NOMO-1 (cell line): ENCODE data around the gene IER5.
A peak's percentile ranks its signal among the peaks of the same experiment; 100 is the strongest.

Experiments used
- DNase-seq, 2 experiments: peaks; one replicate each; lab custom pipeline; 2025; ENCODE audit not compliant: unreplicated experiment in 2 of 2; lab: John Stamatoyannopoulos, UW

Gene IER5

DNA sequence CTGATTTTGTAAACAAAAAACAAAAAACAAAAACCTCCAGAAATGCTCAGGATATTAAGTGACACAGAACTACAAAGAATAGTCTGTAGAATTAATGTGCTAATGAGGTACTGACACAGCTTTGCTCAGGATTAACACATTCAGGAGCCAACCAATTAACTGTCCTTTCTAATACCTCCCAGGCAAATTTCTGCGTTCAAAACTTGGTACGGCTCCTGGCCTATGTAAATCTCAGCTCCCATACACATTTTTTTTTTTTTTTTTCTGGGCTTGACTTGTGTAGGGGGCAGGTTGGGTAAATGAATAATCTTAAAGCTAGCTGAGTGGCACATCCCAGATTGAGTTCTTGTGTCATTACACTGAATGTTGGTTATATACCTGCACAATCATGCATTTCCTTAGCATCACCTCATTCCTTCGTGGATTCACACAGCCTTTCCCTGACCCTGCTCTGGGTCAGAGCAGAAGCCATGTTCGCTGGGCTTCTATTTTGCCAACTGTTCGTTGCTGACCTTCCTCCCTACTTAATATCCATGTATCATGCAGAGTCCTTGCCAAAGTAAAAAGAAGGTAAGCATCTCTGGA, 12.6 kb upstream of the IER5 start:
- DNase-seq: no peak

DNA sequence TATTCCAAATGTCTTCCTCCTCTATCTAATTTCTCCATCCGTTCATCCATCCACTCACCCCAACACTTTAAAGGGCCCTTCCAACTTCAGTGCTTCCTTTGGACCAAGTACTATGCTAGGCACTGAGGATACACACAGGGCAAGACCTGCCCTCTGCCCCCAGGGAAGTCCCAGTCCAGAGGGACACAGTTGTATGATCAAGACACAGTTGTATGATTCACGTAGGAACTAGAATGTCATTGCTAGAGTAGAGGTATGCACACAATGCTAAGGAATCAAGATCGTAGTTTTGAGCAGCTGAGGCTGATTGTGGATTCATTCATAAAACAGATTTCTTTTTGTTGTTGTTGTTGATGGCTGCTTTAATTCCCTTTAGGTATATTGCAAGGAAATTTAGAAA, 11.6 kb upstream of the IER5 start:
- DNase-seq: no peak

DNA sequence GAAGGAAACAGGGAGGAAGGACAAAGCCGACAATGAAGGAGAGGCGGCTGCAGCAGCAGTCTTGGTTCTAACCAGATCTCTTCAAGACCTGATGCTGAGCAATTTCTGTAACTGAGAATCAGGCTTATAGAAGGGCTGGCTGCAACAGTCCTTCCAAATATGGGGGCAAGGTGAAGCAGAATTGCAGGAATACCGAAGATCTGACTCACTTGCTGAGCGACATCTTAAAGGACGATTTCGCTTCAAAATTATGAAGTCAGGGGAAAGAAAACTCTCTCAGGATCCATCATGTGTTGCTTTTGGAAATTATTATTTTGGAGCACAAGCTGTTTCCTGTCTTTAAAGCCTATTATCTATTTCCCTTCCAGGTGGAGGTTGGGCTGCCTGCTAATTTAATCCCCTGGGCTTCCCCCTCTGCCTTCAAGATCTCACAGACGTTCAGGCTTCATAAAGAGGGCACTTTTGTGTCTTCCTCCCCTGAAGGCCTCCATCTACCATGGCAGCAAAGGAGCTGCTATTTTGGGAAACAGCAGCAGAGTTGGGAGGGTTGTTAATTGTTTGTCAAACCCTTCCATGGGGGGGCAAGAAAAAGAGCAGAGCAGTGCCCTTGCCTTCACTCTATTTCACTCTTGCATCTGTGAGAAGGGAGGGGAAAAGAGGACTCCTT, 10.8 kb upstream of the IER5 start:
- DNase-seq: no peak

DNA sequence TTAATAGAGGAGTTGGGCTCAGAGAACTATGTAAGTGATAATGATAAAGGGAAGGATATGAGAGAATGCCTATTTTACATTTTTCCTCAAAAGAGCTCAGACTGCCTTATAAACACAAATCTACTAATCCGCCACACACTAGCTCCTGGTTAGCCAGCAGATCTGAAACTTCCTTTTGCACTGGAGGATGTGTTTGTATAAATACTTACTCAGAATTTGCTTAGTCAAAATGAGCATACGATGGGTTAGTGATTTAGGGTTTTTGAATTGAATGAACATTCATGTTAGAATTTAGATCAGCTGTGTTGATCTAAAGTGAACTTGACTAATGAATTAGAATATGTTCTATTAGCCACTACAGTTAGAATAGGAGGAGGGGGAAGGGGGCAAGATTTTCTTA, 9.1 kb upstream of the IER5 start:
- no peak for DNase-seq

DNA sequence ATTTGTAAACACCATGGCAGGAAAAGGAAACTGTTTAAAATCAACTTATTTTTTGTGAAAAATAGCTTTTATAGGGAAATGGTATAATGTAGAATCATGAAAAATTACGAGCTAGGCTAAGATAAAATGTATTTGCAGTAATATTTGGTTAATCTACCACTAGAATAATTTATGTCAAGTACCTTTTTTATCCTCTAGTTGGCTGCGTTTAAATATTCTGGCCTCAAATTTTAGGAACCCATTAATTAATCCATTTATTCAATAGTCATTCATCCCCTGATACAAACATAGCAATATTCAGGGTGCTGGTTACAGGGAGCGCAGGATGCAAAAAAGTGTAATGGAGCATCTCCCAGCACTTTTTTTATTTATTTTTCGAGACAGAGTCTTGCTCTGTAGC, 8.6 kb upstream of the IER5 start:
- DNase-seq: no peak

DNA sequence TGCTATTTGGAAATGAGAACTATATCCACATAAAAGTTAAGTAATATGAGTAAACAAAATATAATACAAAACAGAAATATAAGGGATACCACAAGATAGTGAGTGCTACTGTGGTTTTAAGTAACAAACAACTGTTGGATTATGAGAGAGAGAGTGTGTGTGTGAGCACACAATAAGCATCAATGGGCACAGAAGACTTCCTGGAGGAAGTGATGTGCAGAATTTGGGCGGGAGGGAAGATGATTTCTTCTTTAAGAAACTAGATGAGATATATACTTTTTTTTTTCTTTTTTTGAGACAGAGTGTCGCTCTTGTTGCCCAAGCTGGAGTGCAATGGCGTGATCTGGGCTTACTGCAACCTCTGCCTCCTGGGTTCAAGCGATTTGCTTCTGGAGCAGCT, 7.9 kb upstream of the IER5 start:
- peak in 1 of 2 experiments; percentile 18 for DNase-seq

DNA sequence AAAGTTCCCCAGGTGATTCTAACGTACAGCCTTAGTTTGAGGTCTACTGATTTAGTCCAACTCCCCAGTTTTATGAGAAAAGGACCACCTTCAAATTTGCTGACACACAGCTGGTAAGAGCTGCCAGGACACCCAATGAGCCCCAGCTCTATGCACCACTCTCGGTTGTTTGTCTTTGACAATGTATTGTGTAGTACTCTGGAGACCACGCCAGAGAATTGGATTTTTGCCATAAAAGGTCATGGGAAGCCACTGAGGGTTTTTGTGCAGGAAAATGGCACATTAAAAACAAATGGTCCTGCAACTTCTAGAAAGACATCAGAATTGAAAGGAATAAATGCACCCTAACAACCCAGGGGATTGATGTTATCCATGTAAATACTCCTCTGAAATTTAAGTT, 7.1 kb upstream of the IER5 start:
- DNase-seq: no peak

DNA sequence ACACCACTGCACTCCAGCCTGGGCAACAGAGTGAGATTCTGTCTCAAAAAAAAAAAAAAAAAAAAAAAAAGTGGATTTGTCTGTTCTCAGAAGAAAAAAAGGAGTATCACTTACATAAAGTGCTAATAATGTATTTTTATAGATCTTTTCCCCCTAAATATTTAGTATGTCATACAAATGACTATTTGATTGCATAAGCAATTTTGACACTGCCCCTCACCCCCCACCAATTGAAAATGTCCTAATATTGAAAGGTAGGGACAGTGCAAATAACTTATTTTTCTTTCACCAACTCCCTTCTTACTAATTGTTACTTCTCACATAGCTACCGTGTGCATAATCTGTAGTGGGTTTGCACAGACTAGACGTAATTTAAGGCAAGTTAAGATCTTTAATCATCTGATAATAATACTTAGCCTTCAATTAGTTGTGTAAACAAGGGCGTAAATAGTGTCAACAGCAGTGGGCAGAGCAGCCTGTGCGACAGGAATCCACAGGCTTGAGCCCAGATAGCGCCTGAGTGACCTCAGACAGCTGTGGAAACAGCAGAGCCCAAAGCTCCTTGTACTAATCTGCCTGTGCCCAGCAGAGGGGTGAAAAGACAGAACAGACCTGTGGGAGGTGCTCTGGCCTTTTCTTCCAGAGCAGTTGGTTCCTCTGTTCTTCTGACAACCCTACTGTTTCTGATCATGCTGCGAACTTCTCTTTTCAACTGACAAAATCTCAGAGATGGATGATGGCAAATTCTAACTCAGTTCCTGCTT, 4.5 kb upstream of the IER5 start:
- peak; percentile 89 to 94 for DNase-seq

DNA sequence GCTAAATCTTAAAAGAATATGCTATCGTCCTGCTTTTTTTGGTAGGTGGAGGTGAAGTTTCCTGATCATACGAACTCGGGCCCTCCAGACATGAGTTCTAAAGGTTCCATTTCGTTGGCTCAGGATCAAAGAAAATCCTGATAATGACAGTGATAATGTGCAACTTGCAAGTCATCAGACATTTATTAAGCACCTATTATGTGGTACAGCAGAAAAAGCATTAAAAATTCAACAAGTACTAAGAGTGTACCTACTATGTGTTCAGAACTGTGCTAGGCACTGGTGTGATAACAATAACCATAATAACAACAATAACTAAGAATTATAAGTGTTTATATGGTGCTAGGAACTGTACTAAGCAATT, 3.9 kb upstream of the IER5 start:
- no peak for DNase-seq

DNA sequence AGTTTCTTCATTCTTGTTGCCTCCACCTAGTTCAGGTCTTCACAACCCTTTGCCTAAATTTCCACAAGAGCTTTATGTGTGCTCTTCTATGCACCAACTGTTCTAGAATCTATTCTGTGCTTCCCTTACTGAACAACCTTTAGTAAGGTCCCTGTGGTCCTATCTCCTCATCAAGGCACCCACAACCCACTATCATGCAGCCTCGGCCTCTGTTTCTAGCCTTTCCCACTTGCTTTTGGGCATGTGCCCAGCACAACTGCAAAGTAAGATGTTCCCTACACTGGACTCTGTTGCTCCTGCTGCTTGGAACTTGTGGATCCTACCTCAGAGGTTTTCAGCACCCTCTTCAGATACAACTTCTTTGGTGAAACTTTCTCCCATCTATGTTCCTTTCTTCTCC, 2.4 kb upstream of the IER5 start:
- no peak for DNase-seq

DNA sequence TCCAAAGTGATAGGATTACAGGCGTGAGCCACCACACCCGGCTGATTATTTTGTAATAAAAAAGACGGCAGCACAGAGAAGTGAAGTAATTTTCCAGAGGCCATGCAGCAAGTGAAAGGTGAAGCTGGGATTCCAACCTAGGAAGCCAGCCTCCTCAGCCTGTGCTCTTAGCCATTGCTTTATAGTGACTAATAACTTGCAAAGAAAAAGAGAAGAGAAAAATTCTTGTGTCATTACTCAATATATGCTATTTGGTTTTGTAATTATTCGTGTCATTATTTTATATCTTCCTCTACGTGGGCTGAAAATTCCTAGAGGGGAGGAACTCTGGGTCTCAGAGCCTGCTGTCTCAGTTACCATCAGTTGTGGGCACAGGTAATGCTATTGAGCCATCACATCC, 1.6 kb upstream of the IER5 start:
- DNase-seq: peak in 1 of 2 experiments; percentile 62

DNA sequence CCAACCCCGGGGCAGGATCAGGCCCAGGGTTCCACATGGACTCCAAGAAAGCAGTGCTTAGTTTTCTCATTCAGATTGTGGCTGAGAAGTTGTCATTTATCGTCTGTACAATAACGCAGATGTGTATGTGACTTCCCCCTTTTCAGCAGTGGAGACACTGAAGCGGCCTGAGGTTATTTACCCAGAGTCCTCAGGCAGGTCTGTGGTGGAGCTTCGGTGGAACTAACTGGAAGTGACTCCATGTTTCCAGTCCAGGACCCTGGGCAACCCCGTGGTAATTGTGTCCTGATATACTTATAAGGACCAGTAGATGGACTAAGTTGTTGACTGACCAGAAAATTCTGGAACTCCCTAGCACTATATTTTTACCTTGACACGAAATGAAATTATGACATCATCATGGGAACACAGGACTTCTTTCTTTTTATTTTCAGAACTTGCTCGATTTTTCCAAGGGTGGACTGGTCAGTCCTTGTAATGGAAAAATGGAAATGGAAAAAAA, 1.0 kb upstream of the IER5 start:
- DNase-seq: peak; percentile 66 to 88

DNA sequence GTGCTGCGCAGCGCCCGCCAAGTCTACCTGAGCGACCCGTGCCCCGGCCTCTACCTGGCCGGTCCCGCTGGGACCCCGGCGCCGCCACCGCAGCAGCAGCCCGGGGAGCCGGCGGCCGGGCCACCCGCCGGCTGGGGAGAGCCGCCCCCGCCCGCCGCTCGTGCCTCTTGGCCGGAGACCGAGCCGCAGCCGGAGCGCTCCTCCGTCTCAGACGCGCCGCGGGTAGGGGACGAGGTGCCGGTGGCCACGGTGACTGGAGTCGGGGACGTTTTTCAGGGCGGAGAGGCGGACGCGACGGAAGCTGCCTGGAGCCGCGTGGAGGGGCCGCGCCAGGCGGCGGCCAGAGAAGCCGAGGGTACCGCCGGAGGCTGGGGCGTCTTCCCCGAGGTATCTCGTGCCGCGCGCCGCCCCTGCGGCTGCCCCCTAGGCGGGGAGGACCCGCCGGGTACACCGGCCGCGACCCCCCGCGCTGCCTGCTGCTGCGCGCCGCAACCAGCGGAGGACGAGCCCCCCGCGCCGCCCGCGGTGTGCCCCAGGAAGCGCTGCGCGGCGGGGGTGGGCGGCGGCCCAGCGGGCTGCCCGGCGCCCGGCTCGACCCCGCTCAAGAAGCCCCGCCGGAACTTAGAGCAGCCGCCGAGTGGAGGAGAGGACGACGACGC, 646 bp downstream of the IER5 start:
- peak in 1 of 2 experiments; percentile 17 for DNase-seq

DNA sequence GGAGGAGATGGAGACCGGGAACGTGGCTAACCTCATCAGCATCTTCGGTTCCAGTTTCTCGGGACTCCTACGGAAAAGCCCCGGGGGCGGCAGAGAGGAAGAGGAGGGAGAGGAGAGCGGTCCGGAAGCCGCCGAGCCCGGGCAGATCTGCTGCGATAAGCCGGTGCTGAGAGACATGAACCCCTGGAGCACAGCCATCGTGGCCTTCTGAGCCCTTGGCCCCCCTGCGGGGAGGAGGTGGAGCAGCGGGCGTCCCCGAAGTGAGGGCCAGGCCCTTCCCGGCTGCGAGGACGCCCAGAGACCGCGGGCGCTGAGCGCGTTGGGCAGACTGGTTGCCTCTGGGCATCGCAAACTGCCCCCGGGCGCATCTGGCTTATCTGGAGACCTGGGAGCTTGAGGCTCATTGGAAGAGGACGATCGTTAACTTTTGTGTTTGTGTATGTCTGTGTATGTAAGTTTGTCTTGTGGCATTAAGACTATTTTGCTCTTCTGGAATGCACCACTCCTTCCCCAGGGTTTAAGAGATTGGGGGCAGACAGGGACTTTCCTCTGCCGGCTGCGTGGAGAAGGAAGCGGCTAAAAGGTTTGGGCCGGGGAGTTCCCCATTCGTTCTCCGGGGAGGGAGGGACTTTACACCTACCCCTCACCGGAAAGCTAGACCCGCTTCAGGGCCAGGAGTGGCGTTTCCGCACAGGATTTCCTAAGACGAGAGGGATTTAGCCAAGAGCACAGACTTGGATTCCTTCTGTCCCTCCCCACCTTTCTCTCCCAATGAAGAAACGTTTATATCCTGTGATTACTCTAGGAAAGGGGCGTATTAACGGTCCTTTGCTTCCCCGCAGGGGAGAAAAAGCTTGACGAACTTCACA, 1.4 kb downstream of the IER5 start:
- DNase-seq: peak; percentile 58 to 64

DNA sequence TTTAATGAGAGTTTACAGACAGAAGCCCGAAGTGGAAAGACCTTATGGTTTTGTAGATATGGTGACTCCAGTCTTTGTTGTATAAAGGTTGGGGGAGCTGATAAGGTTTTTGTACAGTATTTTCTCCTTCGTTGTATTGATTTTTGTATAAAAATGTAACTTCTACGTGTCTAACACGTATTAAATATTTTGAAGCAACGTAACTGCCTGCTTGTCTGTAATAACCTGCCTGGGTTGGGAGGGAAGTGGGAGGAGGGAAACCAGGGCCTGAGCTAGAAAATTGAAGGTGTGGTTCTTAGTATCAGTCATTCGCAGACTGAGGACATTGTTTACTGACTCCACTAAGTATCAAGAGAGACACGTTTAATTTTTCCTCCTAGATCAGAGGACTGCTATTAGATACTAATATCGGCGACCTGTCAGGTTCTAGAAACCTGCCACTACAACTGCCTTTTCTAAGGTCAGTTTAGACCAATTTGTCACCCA, 2.2 kb downstream of the IER5 start:
- peak in 1 of 2 experiments; percentile 18 for DNase-seq

DNA sequence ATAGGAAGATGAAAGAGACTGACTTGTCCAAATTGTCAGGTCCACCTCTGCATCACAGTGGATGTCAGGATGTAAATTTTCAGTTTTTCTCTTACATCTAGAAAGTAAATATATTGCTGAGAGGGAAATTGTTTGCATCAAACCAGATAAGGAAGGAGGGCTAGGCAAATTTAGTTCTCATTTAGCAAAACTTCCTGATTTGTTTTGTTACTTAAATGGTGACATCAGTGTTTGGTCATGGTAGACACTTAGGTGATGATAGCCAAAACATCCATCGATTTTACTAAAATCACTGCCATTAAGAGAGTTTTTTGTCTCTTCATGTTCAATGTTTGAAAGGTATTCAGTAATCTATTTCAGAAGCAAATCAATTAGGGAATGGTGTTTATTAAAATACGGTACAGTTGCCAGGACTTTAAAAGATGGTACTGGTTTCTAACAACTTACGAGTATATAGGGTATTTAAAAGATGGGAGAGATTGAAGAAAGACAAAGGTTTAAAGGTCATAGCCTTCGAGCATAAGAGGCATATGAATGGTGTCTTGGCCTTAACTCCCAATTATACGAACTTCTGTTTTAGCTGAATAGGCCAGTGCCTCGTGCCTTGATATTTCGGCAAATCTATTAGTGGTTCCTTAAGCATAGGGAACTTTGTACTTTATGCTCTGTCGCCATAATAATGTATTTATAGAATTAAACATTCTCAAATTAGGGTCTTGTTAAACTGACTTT, 3.0 kb downstream of the IER5 start:
- no peak for DNase-seq

DNA sequence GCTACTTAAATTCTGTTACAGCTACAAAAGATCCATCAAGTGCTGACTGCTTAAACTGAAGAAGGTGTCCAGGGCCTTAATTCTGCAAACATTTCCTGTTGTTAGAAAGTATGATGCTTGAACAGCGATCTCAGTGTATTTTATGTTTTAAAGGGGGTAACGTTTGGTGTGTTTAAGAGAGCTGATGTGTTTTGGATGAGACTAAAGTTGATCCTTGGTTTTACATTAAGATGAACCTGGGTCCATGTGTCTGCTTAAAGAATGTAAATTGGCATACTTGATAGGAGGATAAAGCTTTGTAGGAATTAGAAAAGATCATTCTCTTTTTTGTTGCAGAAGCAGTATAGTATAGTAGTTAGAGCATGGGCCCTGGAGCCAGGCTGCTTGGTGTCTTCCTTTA, 3.6 kb downstream of the IER5 start:
- DNase-seq: no peak

DNA sequence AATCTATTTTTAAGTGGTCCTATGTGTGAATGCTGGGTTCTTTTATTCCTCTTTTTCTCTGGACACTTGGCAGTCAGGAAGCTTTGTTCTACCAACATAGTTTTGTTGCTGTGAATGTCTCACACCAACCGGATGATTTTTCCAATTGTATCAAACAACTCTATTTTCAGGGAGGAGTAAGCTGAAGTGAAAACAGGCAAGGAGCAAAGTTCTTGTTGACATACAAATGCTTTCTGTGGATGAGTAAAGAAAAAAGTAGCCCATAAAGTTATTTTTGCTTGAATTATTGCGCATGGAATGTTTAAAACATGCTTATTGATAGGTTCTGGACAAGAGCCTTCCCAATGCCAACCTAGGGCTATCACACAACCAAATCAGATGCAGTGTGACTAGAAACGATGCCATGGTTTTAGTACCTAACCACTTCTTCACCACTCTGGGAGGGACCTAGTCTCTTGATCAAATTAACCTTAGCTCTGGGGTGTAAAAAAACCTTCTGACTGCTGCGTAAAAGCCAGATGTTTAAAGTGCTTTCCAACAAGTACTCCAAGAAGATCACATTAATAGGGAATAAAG, 4.5 kb downstream of the IER5 start:
- no peak for DNase-seq

DNA sequence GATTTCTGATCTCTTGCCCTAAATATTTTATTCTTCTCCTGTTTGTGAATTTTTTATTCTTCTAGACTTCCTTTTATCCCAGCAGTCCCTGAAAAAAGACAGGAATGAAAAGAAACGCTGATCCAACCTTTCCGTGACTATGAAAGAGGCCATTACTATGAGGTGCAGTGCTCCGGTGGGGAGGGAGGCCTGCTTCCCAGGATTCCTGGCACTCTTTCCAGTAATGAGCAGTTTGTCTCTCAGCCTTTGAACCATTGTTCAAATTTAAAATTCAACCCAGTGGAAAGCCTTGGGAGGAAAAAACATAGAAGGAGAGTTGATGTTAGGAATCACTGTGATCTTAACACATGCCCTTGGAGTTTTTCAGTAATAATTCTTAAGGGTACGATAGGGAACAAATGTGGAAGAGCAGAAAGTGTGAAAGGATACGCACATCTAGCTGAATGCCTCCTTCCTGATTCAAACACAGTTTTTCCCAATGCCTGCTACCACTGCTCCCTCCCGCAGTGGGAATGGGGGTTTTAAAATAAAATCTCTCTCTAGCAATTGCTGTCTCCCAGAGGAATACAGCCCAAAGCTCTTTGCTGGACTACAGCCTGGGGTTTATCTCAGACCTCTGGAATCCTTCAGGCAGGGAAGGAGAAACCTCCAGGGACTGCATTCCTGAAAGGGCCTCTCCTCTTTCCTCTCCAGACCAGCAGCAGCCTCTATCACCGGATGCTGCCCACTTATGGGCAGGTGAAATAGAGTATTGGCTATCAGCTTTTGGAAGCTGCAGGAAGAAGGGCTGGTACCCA, 6.1 kb downstream of the IER5 start:
- DNase-seq: no peak
